ENCODE results near the gene PIGR.

DNA sequence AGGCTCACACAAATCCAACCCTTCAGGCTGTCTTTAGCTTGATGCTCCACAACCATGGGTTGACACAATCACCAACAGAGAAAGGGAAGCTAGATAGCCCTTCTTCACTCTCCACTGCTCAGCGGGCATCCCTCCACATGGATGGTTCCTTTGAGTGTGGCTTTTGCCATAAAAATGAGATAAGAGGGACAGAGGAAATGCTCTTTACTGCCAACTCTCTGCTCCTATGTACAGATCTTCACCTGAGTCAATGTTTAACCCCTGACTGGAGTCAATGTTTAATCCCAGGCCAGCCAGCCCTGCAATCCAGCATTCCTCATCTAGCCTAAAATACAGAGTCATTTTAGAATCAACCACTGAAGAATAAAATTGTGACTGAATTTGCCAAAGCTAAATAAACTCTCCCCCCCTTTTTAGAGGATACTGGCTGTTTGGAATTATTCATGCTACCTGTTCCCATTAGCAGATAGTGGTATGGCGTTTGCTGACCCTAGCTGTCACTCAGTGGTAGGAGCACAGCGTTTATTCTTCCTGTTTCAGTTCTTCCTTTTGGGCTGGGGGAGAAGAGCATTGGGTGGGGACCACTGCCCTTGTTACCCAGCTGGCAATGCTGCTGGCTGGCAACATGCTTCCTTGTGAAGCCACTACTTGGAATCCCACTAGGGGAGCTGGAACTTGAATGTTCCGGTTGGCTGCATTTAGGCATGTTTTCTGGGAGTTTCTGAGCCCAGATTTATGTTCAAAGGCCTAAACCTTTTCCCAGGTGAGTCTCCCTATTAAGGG is 5.2 kb upstream of the PIGR start:
- TF ChIP-seq TAF1 (IDR thresholded peaks at IDR 0.05; ENCODE audit: borderline replicate concordance, low read depth, low read length) (no peak), POLR2A (IDR thresholded peaks at IDR 0.05; ENCODE audit: low read depth, low read length) (no peak)
